ENCODE results near the gene MKRN2OS. TPM values are rescaled to one million over a fixed set of nuclear protein-coding genes. Genes with fewer than 3 reads are reported as not detected.

MKRN2OS gene
- total and polyA plus RNA-seq, 10 of the 15 experiments (the other 5 are each of a cell fraction or from before 2014, with no cell fraction given) = 0.20 to 1.0 (median 0.40) TPM; not detected in 4

GRCh38 chr3:12489832-12490231 is 55.5 kb downstream of the MKRN2OS start:
- no TSS peak for BruUV-seq (replicated peaks)
- Histone ChIP-seq H3K9ac (ENCODE audit: control insufficient read depth, insufficient read depth, low read length) (no peak overlapping the region), H3K4me2 (ENCODE audit: control insufficient read depth, insufficient read depth) (no peak overlapping the region), H3K4me1 (ENCODE audit: control insufficient read depth, insufficient read depth, low read length) (no peaks in the 10 kb centered on the region), H3K27ac (ENCODE audit: control insufficient read depth, insufficient read depth) (no peak overlapping the region), H3K36me3 (ENCODE audit: control insufficient read depth in 2 of 2, insufficient read depth in 2 of 2, low read length in 1 of 2) (no peaks in the 10 kb centered on the region; a peak in 1 of 4 replicates), H3K4me3 (no peak overlapping the region), H4K20me1 (ENCODE audit: control insufficient read depth, insufficient read depth) (no peaks in the 10 kb centered on the region), H3K79me2 (ENCODE audit: control insufficient read depth, insufficient read depth, low read length) (peaks cover 13% of the 10 kb centered on the region), H3K9me3 (replicated peaks; ENCODE audit: control insufficient read depth, insufficient read depth, low read length) (no peaks in the 10 kb centered on the region), H3K27me3 (replicated peaks in 1 of 2; ENCODE audit: control insufficient read depth in 2 of 2, insufficient read depth in 2 of 2, low read length in 1 of 2) (no peaks in the 10 kb centered on the region), H2AFZ (ENCODE audit: control insufficient read depth, low read depth, low read length) (no peak overlapping the region)
- ChIA-PET SMC1A (ENCODE audit: uncharacterized antibody, unreplicated experiment) (no interaction called here), CTCF (interaction anchor here (0.6 kb wide), 1 partner anchor 66 kb away, joined by 3 read pairs; no protein-coding TSS in a partner anchor), RAD21 (ENCODE audit: unreplicated experiment) (interaction anchor here (1.0 kb wide), 1 partner anchor 355 kb away, joined by 3 read pairs; no protein-coding TSS in a partner anchor), POLR2A (no interaction called here)
- ATAC-seq (no peak), FAIRE-seq (no peak), DNase-seq (ENCODE audit: low read depth, low spot score) (no peak)
- in situ Hi-C loops (cut with MboI) (no loop called here), intact Hi-C loops (cut with micrococcal nuclease; ENCODE audit: unreplicated experiment) (no loop called here)
- WGBS (ENCODE audit: insufficient coverage, insufficient replicate concordance, low lambda C conversion rate, missing lambda C conversion rate) = 86% methylated on average over 4 of the region's 4 CpGs
- TF ChIP-seq TCF3 (IDR thresholded peaks at IDR 0.05; ENCODE audit: borderline replicate concordance, insufficient read depth, low read depth, low read length) = no peak
- no peak for TF ChIP-seq ZNF384 (IDR thresholded peaks at IDR 0.05; ENCODE audit: borderline replicate concordance, low read depth, low read length)
- TF ChIP-seq ETV6 (conservative IDR thresholded peaks at IDR 0.05 in 1 of 2, IDR thresholded peaks at IDR 0.05 in 1 of 2; ENCODE audit: borderline replicate concordance in 1 of 2, low read depth in 1 of 2) = no peak
- no peak for TF ChIP-seq NBN (IDR thresholded peaks at IDR 0.05)
- no peak for TF ChIP-seq KLF5 (IDR thresholded peaks at IDR 0.05; ENCODE audit: partially characterized antibody)
- no peak for TF ChIP-seq USF1 (IDR thresholded peaks at IDR 0.05; ENCODE audit: borderline replicate concordance, extremely low read length, insufficient read depth, low read depth, low read length)
- no peak for TF ChIP-seq CREB1 (IDR thresholded peaks at IDR 0.05; ENCODE audit: low read depth)
- no peak for TF ChIP-seq CBX5 (IDR thresholded peaks at IDR 0.05; ENCODE audit: low read depth)
- no peak for TF ChIP-seq SRF (IDR thresholded peaks at IDR 0.05; ENCODE audit: low read depth in 2 of 2, low read length in 2 of 2)
- no peak for TF ChIP-seq CTCF (IDR thresholded peaks at IDR 0.05 in 2 of 3, conservative IDR thresholded peaks at IDR 0.05 in 1 of 3; ENCODE audit: control insufficient read depth in 2 of 3, extremely low read depth in 1 of 3, insufficient read depth in 1 of 3, low read depth in 3 of 3, low read length in 3 of 3)
- TF ChIP-seq ZBTB11 (CRISPR knock-in tag; IDR thresholded peaks at IDR 0.05) = no peak
- no peak for TF ChIP-seq ZNF592 (IDR thresholded peaks at IDR 0.05)
